Bronchial smooth muscle cell (primary cell): Measurements from ENCODE around the gene B3GALT5. TPM values are rescaled to one million over a fixed set of nuclear protein-coding genes. Genes with fewer than 3 reads are reported as not detected.

Experiments
- total RNA-seq: library from RNA; depleted of rRNA; stranded (reverse); fragments of >200 nt; gene quantifications from 2 replicates; pipeline ENCODE4 v1.2.1, GENCODE V29; 2014

B3GALT5 gene
- 0.17 and 0.32 TPM in 2 replicates for total RNA-seq

GRCh38 chr21:39612233-39613040 is at the start of gene B3GALT5:
B3GALT5 (plus strand) TSS chr21:39612940; CDS start chr21:39660560, 47,620 bp downstream.

Other genes with a start within 250 kb of the B3GALT5 start
- gene LCA5L, start 167.2 kb upstream of the B3GALT5 start, total RNA-seq = 0.32 and 0.52 TPM in 2 replicates
- 0.69 and 2.7 TPM in 2 replicates for gene SH3BGR, start 161.0 kb upstream of the B3GALT5 start, total RNA-seq
- 0.09 and 0.32 TPM in 2 replicates for gene IGSF5, start 132.2 kb downstream of the B3GALT5 start, total RNA-seq